K562 treated with DMSO at 1 percent for 48 hours (cell line): ENCODE results near the gene ELOVL6. TPM values are rescaled to one million over a fixed set of nuclear protein-coding genes. Genes with fewer than 3 reads are reported as not detected.

Experiments used
- total RNA-seq: library from RNA; unstranded; fragments of 300-600 nt; gene quantifications from 2 replicates; pipeline ENCODE4 v1.2.3, GENCODE V29; 2022; ENCODE audit warnings: low replicate concordance; ENCODE audit errors: extremely low read depth

ELOVL6 gene, protein sequence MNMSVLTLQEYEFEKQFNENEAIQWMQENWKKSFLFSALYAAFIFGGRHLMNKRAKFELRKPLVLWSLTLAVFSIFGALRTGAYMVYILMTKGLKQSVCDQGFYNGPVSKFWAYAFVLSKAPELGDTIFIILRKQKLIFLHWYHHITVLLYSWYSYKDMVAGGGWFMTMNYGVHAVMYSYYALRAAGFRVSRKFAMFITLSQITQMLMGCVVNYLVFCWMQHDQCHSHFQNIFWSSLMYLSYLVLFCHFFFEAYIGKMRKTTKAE
- not detected in 2 replicates for total RNA-seq

DNA sequence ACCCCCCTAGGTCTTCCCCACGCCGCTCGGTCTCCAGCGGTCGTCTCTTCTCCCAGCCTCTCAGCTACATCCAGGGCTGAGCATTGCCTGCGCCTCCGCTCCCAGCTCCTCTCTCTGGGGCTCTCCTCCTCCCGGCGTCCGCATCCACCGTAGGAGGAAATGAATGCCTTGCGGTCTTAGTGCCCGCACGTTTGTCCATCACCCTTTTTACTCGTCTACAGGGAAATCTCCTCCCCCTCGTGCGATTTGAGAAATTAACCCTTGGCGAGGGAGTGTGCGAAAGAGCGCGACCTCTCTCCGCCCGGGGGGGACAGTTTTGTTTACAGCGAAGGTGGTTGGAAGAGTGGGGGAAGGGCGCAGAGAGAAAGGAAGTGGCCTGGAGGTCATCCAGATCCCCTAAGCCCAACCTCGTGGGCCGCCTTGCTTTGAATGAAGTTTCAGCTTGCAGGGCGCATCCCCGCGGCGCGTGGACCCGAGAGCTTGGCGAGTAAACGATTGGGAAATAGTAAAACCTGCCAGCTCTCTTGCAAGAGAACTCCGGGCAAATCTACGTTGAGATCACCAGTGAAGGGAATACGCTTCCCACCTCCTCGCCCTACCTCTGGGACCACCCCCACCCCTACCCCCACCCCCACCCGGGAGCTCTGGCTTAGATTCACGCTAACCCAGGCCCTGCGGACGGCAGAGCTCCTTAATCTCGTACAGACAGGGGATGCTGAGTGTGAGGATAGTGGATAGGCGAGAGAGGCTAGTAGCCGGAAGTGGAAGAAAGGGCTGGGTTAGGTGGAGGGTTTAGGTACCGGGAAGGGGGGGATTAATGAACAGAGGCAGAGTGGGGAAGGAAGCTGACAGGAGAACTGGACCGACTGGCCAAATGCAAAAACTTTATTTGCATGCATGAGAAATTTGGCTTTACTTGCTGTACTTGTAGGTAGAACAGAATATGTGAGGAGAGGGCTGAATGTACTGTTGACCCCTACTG is at the start of gene ELOVL6:
TSS of gene ELOVL6 (minus strand) at position 181 of the 982 bp plus-strand sequence. CDS start 280 bp downstream, outside the sequence.

